H1 (cell line): ENCODE results near the gene PREX1. TPM values are rescaled to one million over a fixed set of nuclear protein-coding genes. Genes with fewer than 3 reads are reported as not detected.

Experiments used
- CTCF ChIA-PET: fragments of 300-600 bp; sonication (Branson Sonifier 250); formaldehyde crosslinking; loops from one replicate; lab custom pipeline; 2021; ENCODE audit not compliant: partially characterized antibody; lab: Charles Lee
- POLR2A ChIA-PET: fragments of 300-600 bp; sonication (Branson Sonifier 250); formaldehyde crosslinking; loops from one replicate; lab custom pipeline; 2021; ENCODE audit warnings: inconsistent platforms; ENCODE audit not compliant: partially characterized antibody; lab: Charles Lee
- DNase-seq, 2 experiments: peaks; one replicate each; pipeline versions ENCODE4 v3.0.0 to v3.0.0-alpha.2; 2010 to 2022; ENCODE audit warnings: low spot score in 2 of 2, low read depth in 1 of 2, mixed read lengths in 1 of 2
- FAIRE-seq: peaks from 2 replicates; lab custom pipeline; 2011; peaks lifted over from hg19 to GRCh38; lab: Jason Lieb, UNC
- H2AFZ ChIP-seq: 2 replicates; pipeline ENCODE4 v1.8.1; 2012; ENCODE audit warnings: low read length, inconsistent platforms
- H2AK5ac ChIP-seq: 2 replicates; pipeline ENCODE4 v1.6.1; 2013; ENCODE audit warnings: low read depth, low read length
- H2BK120ac ChIP-seq: replicated peaks from 2 replicates; pipeline ENCODE3; 2013; ENCODE audit warnings: low read depth, low read length, inconsistent platforms
- H2BK12ac ChIP-seq: 2 replicates; pipeline ENCODE4 v1.6.1; 2013; ENCODE audit warnings: low read depth, low read length
- H2BK15ac ChIP-seq: 2 replicates; pipeline ENCODE4 v1.6.1; 2013; ENCODE audit warnings: low read length
- H2BK20ac ChIP-seq: 2 replicates; pipeline ENCODE4 v1.6.1; 2013; ENCODE audit warnings: low read length
- H2BK5ac ChIP-seq: 2 replicates; pipeline ENCODE4 v1.6.1; 2013; ENCODE audit warnings: low read depth, low read length
- H3K14ac ChIP-seq: 2 replicates; pipeline ENCODE4 v1.6.1; 2013; ENCODE audit warnings: inconsistent platforms; ENCODE audit not compliant: insufficient read length
- H3K18ac ChIP-seq: 2 replicates; pipeline ENCODE4 v1.6.1; 2013; ENCODE audit warnings: low read length; ENCODE audit errors: extremely low read depth
- H3K23ac ChIP-seq: 2 replicates; pipeline ENCODE4 v1.6.1; 2013; ENCODE audit warnings: inconsistent platforms; ENCODE audit not compliant: insufficient read length
- H3K23me2 ChIP-seq: 2 replicates; pipeline ENCODE4 v1.6.1; 2013; ENCODE audit warnings: low read depth, low read length
- H3K27ac ChIP-seq: 2 replicates; pipeline ENCODE4 v1.6.1; 2011; ENCODE audit warnings: low read depth, low read length, inconsistent platforms
- H3K27me3 ChIP-seq, 4 experiments: replicated peaks in 1 of 4; 1 replicate in 1 of 4; 2 replicates in 3 of 4; pipeline versions ENCODE4 v1.6.1 to v1.8.1; 2011 to 2013; ENCODE audit warnings: low read length in 3 of 4, mild to moderate bottlenecking in 3 of 4, inconsistent platforms in 2 of 4, mixed read lengths in 2 of 4, moderate library complexity in 1 of 4; ENCODE audit not compliant: control insufficient read depth in 3 of 4, insufficient read depth in 3 of 4; ENCODE audit errors: extremely low read depth in 1 of 4
- H3K36me3 ChIP-seq, 4 experiments: 2 replicates each; pipeline versions ENCODE4 v1.6.1 to v1.8.1; 2011 to 2013; ENCODE audit warnings: mild to moderate bottlenecking in 4 of 4, low read length in 3 of 4, moderate library complexity in 2 of 4, control low read depth in 1 of 4, inconsistent platforms in 1 of 4; ENCODE audit not compliant: insufficient read depth in 4 of 4, control insufficient read depth in 2 of 4
- H3K4ac ChIP-seq: replicated peaks from 2 replicates; pipeline ENCODE3; 2013; ENCODE audit warnings: low read length, low read depth, mixed read lengths, inconsistent platforms; ENCODE audit not compliant: insufficient read length
- H3K4me1 ChIP-seq, 4 experiments: replicated peaks in 1 of 4; 1 replicate in 1 of 4; 2 replicates in 3 of 4; pipeline versions ENCODE4 v1.6.1 to v1.8.1; 2011 to 2013; ENCODE audit warnings: low read length in 3 of 4, inconsistent platforms in 2 of 4, mixed read lengths in 1 of 4; ENCODE audit not compliant: insufficient read depth in 4 of 4, control insufficient read depth in 3 of 4
- H3K4me2 ChIP-seq, 2 experiments: 2 replicates each; pipeline versions ENCODE4 v1.6.1 to v1.8.1; 2011 to 2013; ENCODE audit warnings: low read depth in 2 of 2, low read length in 2 of 2, control low read depth in 1 of 2, inconsistent platforms in 1 of 2, mild to moderate bottlenecking in 1 of 2; ENCODE audit not compliant: insufficient read depth in 1 of 2
- H3K4me3 ChIP-seq, 4 experiments: fragments of 200-600, 300-600 bp in 1 of 4; sonication (generic), shearing (Covaris generic), sonication (Bioruptor Twin) in 1 of 4; 2 replicates each; pipeline versions ENCODE4 v1.5.1 to v1.8.1; 2011 to 2016; ENCODE audit warnings: low read length in 4 of 4, low read depth in 3 of 4, control low read depth in 2 of 4, inconsistent platforms in 2 of 4, mild to moderate bottlenecking in 2 of 4, mixed read lengths in 1 of 4, moderate library complexity in 1 of 4; ENCODE audit not compliant: insufficient read depth in 2 of 4; ENCODE audit errors: extremely low read depth in 1 of 4
- H3K56ac ChIP-seq: replicated peaks from 2 replicates; pipeline ENCODE3; 2013; ENCODE audit warnings: low read depth, mild to moderate bottlenecking, mixed read lengths, low read length, inconsistent platforms; ENCODE audit not compliant: insufficient read length
- H3K79me1 ChIP-seq: 2 replicates; pipeline ENCODE4 v1.6.1; 2013; ENCODE audit warnings: low read depth, low read length, control low read depth
- H3K79me2 ChIP-seq, 2 experiments: 2 replicates each; pipeline versions ENCODE4 v1.6.1 to v1.8.1; 2012 to 2013; ENCODE audit warnings: low read length in 2 of 2, mild to moderate bottlenecking in 2 of 2, inconsistent platforms in 1 of 2; ENCODE audit not compliant: insufficient read depth in 2 of 2, control insufficient read depth in 1 of 2
- H3K9ac ChIP-seq, 4 experiments: replicated peaks in 1 of 4; 1 replicate in 1 of 4; 2 replicates in 3 of 4; pipeline versions ENCODE4 v1.6.1 to v1.8.1; 2011 to 2013; ENCODE audit warnings: low read depth in 3 of 4, low read length in 3 of 4, control low read depth in 2 of 4, mild to moderate bottlenecking in 2 of 4, moderate library complexity in 2 of 4, inconsistent platforms in 1 of 4; ENCODE audit errors: extremely low read depth in 1 of 4
- H3K9me3 ChIP-seq, 2 experiments: 2 replicates each; pipeline versions ENCODE4 v1.6.1 to v1.8.1; 2012 to 2013; ENCODE audit warnings: mild to moderate bottlenecking in 2 of 2, moderate library complexity in 2 of 2, control low read depth in 1 of 2, inconsistent platforms in 1 of 2, low read depth in 1 of 2, low read length in 1 of 2, mixed read lengths in 1 of 2; ENCODE audit not compliant: insufficient read depth in 2 of 2
- H4K20me1 ChIP-seq, 2 experiments: replicated peaks in 1 of 2; 2 replicates each; pipeline versions ENCODE3 to v1.8.1; 2011 to 2013; ENCODE audit warnings: inconsistent platforms in 2 of 2, low read length in 2 of 2, mild to moderate bottlenecking in 1 of 2; ENCODE audit not compliant: insufficient read depth in 2 of 2, control insufficient read depth in 1 of 2
- H4K5ac ChIP-seq: 2 replicates; pipeline ENCODE4 v1.6.1; 2013; ENCODE audit warnings: low read length, low read depth, mixed read lengths, inconsistent platforms; ENCODE audit not compliant: insufficient read length
- H4K8ac ChIP-seq: 2 replicates; pipeline ENCODE4 v1.8.0; 2013; ENCODE audit warnings: mild to moderate bottlenecking, moderate library complexity, low read length, inconsistent platforms; ENCODE audit not compliant: insufficient read depth; ENCODE audit errors: extremely low read depth
- H4K91ac ChIP-seq: replicated peaks from 2 replicates; pipeline ENCODE3; 2013; ENCODE audit warnings: low read length, mixed read lengths, inconsistent platforms; ENCODE audit not compliant: insufficient read length
- CHD2 ChIP-seq: IDR thresholded peaks from 2 replicates; pipeline ENCODE4 v1.6.1; 2012; ENCODE audit warnings: low read length, improper control_type of control experiment
- EP300 ChIP-seq, 2 experiments: IDR thresholded peaks; 1 replicate in 1 of 2; 2 replicates in 1 of 2; pipeline ENCODE4 v1.6.1; 2011 to 2012; ENCODE audit warnings: low read depth in 2 of 2, low read length in 2 of 2, mild to moderate bottlenecking in 2 of 2, borderline replicate concordance in 1 of 2, inconsistent platforms in 1 of 2, moderate library complexity in 1 of 2
- HDAC2 ChIP-seq, 2 experiments: fragments of 300-600 bp in 1 of 2; sonication (generic) in 1 of 2; IDR thresholded peaks; 2 replicates each; pipeline ENCODE4 v1.6.1; 2011 to 2012; ENCODE audit warnings: low read depth in 2 of 2, low read length in 2 of 2, mild to moderate bottlenecking in 2 of 2, moderate library complexity in 2 of 2, borderline replicate concordance in 1 of 2, inconsistent platforms in 1 of 2
- NRF1 ChIP-seq: IDR thresholded peaks from 2 replicates; pipeline ENCODE4 v1.6.1; 2011; ENCODE audit warnings: mild to moderate bottlenecking, low read depth, low read length, improper control_type of control experiment
- POLR2A ChIP-seq, 2 experiments: IDR thresholded peaks; 1 replicate in 1 of 2; 2 replicates in 1 of 2; pipeline ENCODE4 v1.6.1; 2011; ENCODE audit warnings: low read depth in 2 of 2, low read length in 2 of 2, mild to moderate bottlenecking in 2 of 2; ENCODE audit errors: control extremely low read depth in 1 of 2
- RAD21 ChIP-seq, 2 experiments: IDR thresholded peaks in 1 of 2; conservative IDR thresholded peaks in 1 of 2; 2 replicates each; pipeline ENCODE4 v1.6.1; 2011; ENCODE audit warnings: low read depth in 2 of 2, low read length in 2 of 2, improper control_type of control experiment in 1 of 2, inconsistent platforms in 1 of 2, mild to moderate bottlenecking in 1 of 2, moderate library complexity in 1 of 2
- RNF2 ChIP-seq: fragments of 200-900, 300-1000 bp; sonication (generic); IDR thresholded peaks from 2 replicates; pipeline ENCODE4 v1.7.1; 2016; ENCODE audit warnings: borderline replicate concordance, low read depth, mild to moderate bottlenecking, antibody characterized with exemption, low read length; ENCODE audit not compliant: poor library complexity, severe bottlenecking; ENCODE audit errors: missing control alignments
- SIRT6 ChIP-seq: IDR thresholded peaks from one replicate; pipeline ENCODE4 v1.7.1; 2012; ENCODE audit warnings: low read length, inconsistent platforms
- SP4 ChIP-seq: IDR thresholded peaks from 2 replicates; pipeline ENCODE4 v1.6.1; 2012; ENCODE audit warnings: low read length, inconsistent platforms
- SUZ12 ChIP-seq: fragments of 200-600 bp; sonication (generic); IDR thresholded peaks from 2 replicates; pipeline ENCODE4 v1.6.1; 2012; ENCODE audit warnings: mild to moderate bottlenecking, inconsistent platforms, low read length, moderate library complexity, mixed read lengths
- WGBS, 2 experiments: shearing (Covaris generic) in 1 of 2; methylation state at CpG; one replicate each; pipeline versions ENCODE4 v1.1.6 to v1.1.7; 2013 to 2015; ENCODE audit warnings: low lambda C conversion rate in 2 of 2, mixed read lengths in 2 of 2, inconsistent platforms in 1 of 2, low coverage in 1 of 2, missing lambda C conversion rate in 1 of 2; ENCODE audit not compliant: insufficient replicate concordance in 2 of 2, insufficient coverage in 1 of 2, insufficient read length in 1 of 2; ENCODE audit errors: extremely low coverage in 1 of 2, missing lambda C conversion rate in 1 of 2; 5-methylcytosine and 5-hydroxymethylcytosine counted together
- polyA plus RNA-seq, 7 experiments: library from polyadenylated mRNA; depleted of rRNA in 3 of 7; stranded (reverse) in 5 of 7; unstranded in 2 of 7; fragments of >200 nt in 5 of 7; fragments of 200-250 nt in 2 of 7; gene quantifications; 1 replicate in 5 of 7; 2 replicates in 1 of 7; 4 replicates in 1 of 7; pipeline versions ENCODE4 v1.2.1 to v1.2.3, GENCODE V29; 2011 to 2013; ENCODE audit warnings: missing spikeins in 2 of 7, mixed read lengths in 2 of 7
- total RNA-seq: library from RNA; stranded (reverse); fragmentation: NEBNext Ultra II Directional; extraction: Animal tissue kit (Norgen Biotek cat#: 25700); gene quantifications from 2 replicates; pipeline ENCODE4 v1.2.1, GENCODE V29; 2021
- TF ChIP-seq, protein P1 (sequence below): IDR thresholded peaks from 2 replicates; pipeline ENCODE4 v1.6.1; 2011; ENCODE audit warnings: low read length, improper control_type of control experiment

The PREX1 gene
- total and polyA plus RNA-seq, 2 of the 8 experiments (the other 6 are each of a cell fraction or from before 2014, with no cell fraction given), result 10.7 to 12.8 TPM

DNA sequence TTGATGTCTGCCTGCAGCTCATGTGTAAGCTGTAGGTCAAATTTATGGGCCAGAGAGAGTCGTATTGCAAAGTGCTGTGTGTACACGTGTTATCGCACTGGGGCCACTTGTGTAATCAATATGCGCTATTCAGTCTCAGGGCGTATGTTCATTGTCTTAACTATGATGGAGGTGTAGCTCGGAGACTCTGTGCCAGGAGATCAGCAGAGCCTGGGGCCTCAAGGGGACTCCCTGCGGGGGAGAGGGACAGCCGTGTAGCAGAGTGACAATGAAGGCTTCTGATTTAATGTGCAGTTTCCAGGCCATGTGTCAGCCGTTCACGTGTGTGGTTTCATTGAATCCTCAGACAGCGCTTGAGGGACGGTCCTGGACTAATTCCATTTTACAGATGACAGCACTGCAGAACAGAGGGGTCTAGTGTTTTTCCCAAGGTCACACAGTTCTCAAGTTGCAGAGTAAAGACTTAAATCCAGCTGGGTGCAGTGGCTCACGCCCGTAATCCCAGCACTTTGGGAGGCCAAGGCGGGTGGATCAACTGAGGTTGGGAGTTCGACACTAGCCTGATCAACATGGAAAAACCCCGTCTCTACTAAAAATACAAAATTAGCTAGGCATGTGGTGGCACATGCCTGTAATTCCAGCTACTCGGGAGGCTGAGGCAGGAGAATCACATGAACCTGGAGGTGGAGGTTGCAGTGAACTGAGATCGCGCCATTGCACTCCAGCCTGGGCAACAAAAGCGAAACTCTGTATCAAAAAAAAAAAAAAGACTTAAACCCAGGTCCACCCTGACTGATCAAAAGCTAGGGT is 242.5 kb downstream of the PREX1 start:
- Histone ChIP-seq H3K23me2 (no peaks in the 10 kb centered on the region; the same call in 1 of the 2 replicates), H2BK5ac (no peak overlapping the region), H3K18ac (no peak overlapping the region), H2AK5ac (no peak overlapping the region), H3K79me1 (no peaks in the 10 kb centered on the region), H2AFZ (no peak overlapping the region), H4K5ac (no peak overlapping the region), H3K27me3 (no peaks in the 10 kb centered on the region), H2BK15ac (no peak overlapping the region), H3K14ac (no peak overlapping the region), H3K79me2 (no peaks in the 10 kb centered on the region), H3K4me1 (no peaks in the 10 kb centered on the region), H4K8ac (no peak overlapping the region), H3K4me3 (no peak overlapping the region), H4K91ac (no peak overlapping the region), H3K9me3 (peaks cover 0 to 6% of the 10 kb centered on the region in 2 experiments; a peak in 1 of 4 replicates), H3K56ac (no peak overlapping the region), H2BK12ac (no peak overlapping the region), H4K20me1 (no peaks in the 10 kb centered on the region), H3K27ac (no peak overlapping the region), H3K36me3 (no peaks in the 10 kb centered on the region), H2BK20ac (no peak overlapping the region), H3K23ac (no peak overlapping the region), H3K4ac (no peak overlapping the region), H3K4me2 (no peak overlapping the region), H2BK120ac (no peak overlapping the region), H3K9ac (no peak overlapping the region)
- DNase-seq, result no peak
- ChIA-PET POLR2A (no interaction called here), CTCF (no interaction called here)
- FAIRE-seq, result no peak
- 88% methylated on average over 21 of the region's 21 CpGs; no CpG with 5 or more reads in 1 of the 2 experiments for WGBS, 2 experiments
- no peak for TF ChIP-seq POLR2A (IDR thresholded peaks at IDR 0.05; ENCODE audit: control extremely low read depth in 1 of 2, low read depth in 2 of 2, low read length in 2 of 2)
- TF ChIP-seq RAD21 (IDR thresholded peaks at IDR 0.05 in 1 of 2, conservative IDR thresholded peaks at IDR 0.05 in 1 of 2; ENCODE audit: low read depth in 2 of 2, low read length in 2 of 2), result no peak
- no peak for TF ChIP-seq SUZ12
- TF ChIP-seq SP4, result no peak
- no peak for TF ChIP-seq RNF2
- no peak for TF ChIP-seq CHD2
- TF ChIP-seq EP300 (IDR thresholded peaks at IDR 0.05; ENCODE audit: borderline replicate concordance in 1 of 2, low read depth in 2 of 2, low read length in 2 of 2), result no peak
- TF ChIP-seq HDAC2 (IDR thresholded peaks at IDR 0.05; ENCODE audit: borderline replicate concordance in 1 of 2, low read depth in 2 of 2, low read length in 2 of 2), result no peak
- TF ChIP-seq NRF1, result no peak
- TF ChIP-seq, protein P1, sequence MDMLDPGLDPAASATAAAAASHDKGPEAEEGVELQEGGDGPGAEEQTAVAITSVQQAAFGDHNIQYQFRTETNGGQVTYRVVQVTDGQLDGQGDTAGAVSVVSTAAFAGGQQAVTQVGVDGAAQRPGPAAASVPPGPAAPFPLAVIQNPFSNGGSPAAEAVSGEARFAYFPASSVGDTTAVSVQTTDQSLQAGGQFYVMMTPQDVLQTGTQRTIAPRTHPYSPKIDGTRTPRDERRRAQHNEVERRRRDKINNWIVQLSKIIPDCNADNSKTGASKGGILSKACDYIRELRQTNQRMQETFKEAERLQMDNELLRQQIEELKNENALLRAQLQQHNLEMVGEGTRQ, result no peak
- no peak for TF ChIP-seq SIRT6
